HepG2 (cell line): ENCODE measurements around the gene PLSCR1. TPM values are rescaled to one million over a fixed set of nuclear protein-coding genes. Genes with fewer than 3 reads are reported as not detected.

Experiments
- DR1 ChIP-seq: sonication (generic); formaldehyde crosslinking; IDR thresholded peaks from 2 replicates; pipeline ENCODE4 v1.8.0; 2021; ENCODE audit warnings: mild to moderate bottlenecking, missing genetic modification reagents, inconsistent platforms
- GLMP ChIP-seq: sonication (generic); formaldehyde crosslinking; IDR thresholded peaks from 2 replicates; pipeline ENCODE4 v1.9.0; 2021; ENCODE audit warnings: missing genetic modification reagents, mild to moderate bottlenecking, borderline replicate concordance
- MIER3 ChIP-seq: IDR thresholded peaks from 2 replicates; pipeline ENCODE4 v1.6.1; 2016; ENCODE audit warnings: missing compliant biosample characterization, borderline replicate concordance
- NFIC ChIP-seq: IDR thresholded peaks from 2 replicates; pipeline ENCODE4 v1.6.1; 2012; ENCODE audit warnings: mild to moderate bottlenecking, low read length, inconsistent platforms
- PAXIP1 ChIP-seq: sonication (generic); formaldehyde crosslinking; conservative IDR thresholded peaks from 2 replicates; pipeline ENCODE4 v1.4.0; 2020; ENCODE audit warnings: mild to moderate bottlenecking, missing genetic modification reagents, moderate library complexity
- SAFB2 ChIP-seq: sonication (generic); formaldehyde crosslinking; IDR thresholded peaks from 2 replicates; pipeline ENCODE4 v1.5.1; 2020; ENCODE audit warnings: missing genetic modification reagents, low read depth, mild to moderate bottlenecking, borderline replicate concordance
- TRIM24 ChIP-seq: sonication (generic); formaldehyde crosslinking; IDR thresholded peaks from 2 replicates; pipeline ENCODE4 v1.8.0; 2022; ENCODE audit warnings: mild to moderate bottlenecking, missing genetic modification reagents
- ZBTB34 ChIP-seq: sonication (generic); formaldehyde crosslinking; IDR thresholded peaks from 2 replicates; pipeline ENCODE4 v1.8.0; 2022; ENCODE audit warnings: mild to moderate bottlenecking, missing genetic modification reagents
- ZKSCAN5 ChIP-seq: sonication (generic); formaldehyde crosslinking; IDR thresholded peaks from 2 replicates; pipeline ENCODE4 v1.5.1; 2020; ENCODE audit warnings: mild to moderate bottlenecking, missing genetic modification reagents
- ZNF362 ChIP-seq: sonication (generic); formaldehyde crosslinking; IDR thresholded peaks from 2 replicates; pipeline ENCODE4 v1.4.0; 2020; ENCODE audit warnings: missing genetic modification reagents, mild to moderate bottlenecking, borderline replicate concordance
- ZNF660 ChIP-seq: sonication (generic); formaldehyde crosslinking; IDR thresholded peaks from 2 replicates; pipeline ENCODE4 v1.5.1; 2020; ENCODE audit warnings: mild to moderate bottlenecking, low read depth, missing genetic modification reagents, borderline replicate concordance
- polyA plus RNA-seq, 8 experiments: library from polyadenylated mRNA; depleted of rRNA in 3 of 8; stranded (reverse) in 7 of 8; unstranded in 1 of 8; fragments of >200 nt; fragmentation: Illumina TruSeq in 4 of 8; extraction: Trizol in 4 of 8; gene quantifications; 2 replicates each; pipeline versions ENCODE4 v1.2.1 to v1.2.3, GENCODE V29; 2011 to 2016; ENCODE audit warnings: low read depth in 4 of 8, missing spikeins in 1 of 8, mixed read lengths in 1 of 8; ENCODE audit not compliant: insufficient read depth in 1 of 8
- total RNA-seq, 5 experiments: library from RNA; depleted of rRNA; stranded (reverse); fragments of >200 nt; fragmentation: Illumina TruSeq; extraction: Trizol; gene quantifications; 2 replicates each; pipeline ENCODE4 v1.2.3, GENCODE V29; 2016; ENCODE audit warnings: low read depth in 1 of 5
- TF ChIP-seq, protein P1 (sequence below): sonication (generic); formaldehyde crosslinking; IDR thresholded peaks from 2 replicates; pipeline ENCODE4 v1.4.0; 2020; ENCODE audit warnings: mild to moderate bottlenecking, missing genetic modification reagents, borderline replicate concordance
- TF ChIP-seq, protein P2 (sequence below): sonication (generic); formaldehyde crosslinking; IDR thresholded peaks from 2 replicates; pipeline ENCODE4 v1.8.1; 2022; ENCODE audit warnings: mild to moderate bottlenecking, missing genetic modification reagents

The PLSCR1 gene
- total and polyA plus RNA-seq, 2 of the 13 experiments (the other 11 are each of a cell fraction or from before 2014, with no cell fraction given), result 33.8 to 34.1 TPM

- TF ChIP-seq PAXIP1 (CRISPR knock-in tag), result peak; percentile 84
- TF ChIP-seq TRIM24 (CRISPR knock-in tag), result no peak
- peak; percentile 82; the same call in 1 of the 2 replicates for TF ChIP-seq ZBTB34 (CRISPR knock-in tag)
- TF ChIP-seq ZNF660 (CRISPR knock-in tag), result no peak
- TF ChIP-seq, protein P1, sequence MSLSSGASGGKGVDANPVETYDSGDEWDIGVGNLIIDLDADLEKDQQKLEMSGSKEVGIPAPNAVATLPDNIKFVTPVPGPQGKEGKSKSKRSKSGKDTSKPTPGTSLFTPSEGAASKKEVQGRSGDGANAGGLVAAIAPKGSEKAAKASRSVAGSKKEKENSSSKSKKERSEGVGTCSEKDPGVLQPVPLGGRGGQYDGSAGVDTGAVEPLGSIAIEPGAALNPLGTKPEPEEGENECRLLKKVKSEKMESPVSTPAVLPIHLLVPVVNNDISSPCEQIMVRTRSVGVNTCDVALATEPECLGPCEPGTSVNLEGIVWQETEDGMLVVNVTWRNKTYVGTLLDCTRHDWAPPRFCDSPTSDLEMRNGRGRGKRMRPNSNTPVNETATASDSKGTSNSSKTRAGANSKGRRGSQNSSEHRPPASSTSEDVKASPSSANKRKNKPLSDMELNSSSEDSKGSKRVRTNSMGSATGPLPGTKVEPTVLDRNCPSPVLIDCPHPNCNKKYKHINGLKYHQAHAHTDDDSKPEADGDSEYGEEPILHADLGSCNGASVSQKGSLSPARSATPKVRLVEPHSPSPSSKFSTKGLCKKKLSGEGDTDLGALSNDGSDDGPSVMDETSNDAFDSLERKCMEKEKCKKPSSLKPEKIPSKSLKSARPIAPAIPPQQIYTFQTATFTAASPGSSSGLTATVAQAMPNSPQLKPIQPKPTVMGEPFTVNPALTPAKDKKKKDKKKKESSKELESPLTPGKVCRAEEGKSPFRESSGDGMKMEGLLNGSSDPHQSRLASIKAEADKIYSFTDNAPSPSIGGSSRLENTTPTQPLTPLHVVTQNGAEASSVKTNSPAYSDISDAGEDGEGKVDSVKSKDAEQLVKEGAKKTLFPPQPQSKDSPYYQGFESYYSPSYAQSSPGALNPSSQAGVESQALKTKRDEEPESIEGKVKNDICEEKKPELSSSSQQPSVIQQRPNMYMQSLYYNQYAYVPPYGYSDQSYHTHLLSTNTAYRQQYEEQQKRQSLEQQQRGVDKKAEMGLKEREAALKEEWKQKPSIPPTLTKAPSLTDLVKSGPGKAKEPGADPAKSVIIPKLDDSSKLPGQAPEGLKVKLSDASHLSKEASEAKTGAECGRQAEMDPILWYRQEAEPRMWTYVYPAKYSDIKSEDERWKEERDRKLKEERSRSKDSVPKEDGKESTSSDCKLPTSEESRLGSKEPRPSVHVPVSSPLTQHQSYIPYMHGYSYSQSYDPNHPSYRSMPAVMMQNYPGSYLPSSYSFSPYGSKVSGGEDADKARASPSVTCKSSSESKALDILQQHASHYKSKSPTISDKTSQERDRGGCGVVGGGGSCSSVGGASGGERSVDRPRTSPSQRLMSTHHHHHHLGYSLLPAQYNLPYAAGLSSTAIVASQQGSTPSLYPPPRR (CRISPR knock-in tag), result peak; percentile 95
- TF ChIP-seq, protein P2, sequence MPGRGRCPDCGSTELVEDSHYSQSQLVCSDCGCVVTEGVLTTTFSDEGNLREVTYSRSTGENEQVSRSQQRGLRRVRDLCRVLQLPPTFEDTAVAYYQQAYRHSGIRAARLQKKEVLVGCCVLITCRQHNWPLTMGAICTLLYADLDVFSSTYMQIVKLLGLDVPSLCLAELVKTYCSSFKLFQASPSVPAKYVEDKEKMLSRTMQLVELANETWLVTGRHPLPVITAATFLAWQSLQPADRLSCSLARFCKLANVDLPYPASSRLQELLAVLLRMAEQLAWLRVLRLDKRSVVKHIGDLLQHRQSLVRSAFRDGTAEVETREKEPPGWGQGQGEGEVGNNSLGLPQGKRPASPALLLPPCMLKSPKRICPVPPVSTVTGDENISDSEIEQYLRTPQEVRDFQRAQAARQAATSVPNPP (CRISPR knock-in tag), result 0 out of 2 replicates have a peak, but pooled peaks have one; percentile 58
- peak; percentile 58; the same call in 1 of the 2 replicates for TF ChIP-seq MIER3
- TF ChIP-seq ZKSCAN5, result no peak
- TF ChIP-seq DR1 (CRISPR knock-in tag), result no peak
- no peak for TF ChIP-seq ZNF362 (CRISPR knock-in tag)
- TF ChIP-seq GLMP (CRISPR knock-in tag), result no peak
- no peak for TF ChIP-seq SAFB2 (CRISPR knock-in tag)
- TF ChIP-seq NFIC, result peak; percentile 95
Measured at GRCh38 chr3:146581080-146581601, 36.7 kb upstream of the PLSCR1 start (continued).
